Neural cell (in vitro differentiated cells): ENCODE measurements around the gene PLCB4. TPM values are rescaled to one million over a fixed set of nuclear protein-coding genes. Genes with fewer than 3 reads are reported as not detected.

Experiments
- H2AFZ ChIP-seq: fragments of 200-600, 300-800 bp; sonication (generic), shearing (Covaris generic); 2 replicates; pipeline ENCODE4 v1.6.0; 2014; ENCODE audit warnings: low read depth, mild to moderate bottlenecking, antibody characterized with exemption, low read length, moderate library complexity
- H3F3A ChIP-seq: fragments of 200-600 bp; shearing (Covaris generic); 2 replicates; pipeline ENCODE4 v1.6.1; 2016; ENCODE audit warnings: mild to moderate bottlenecking, moderate library complexity, mixed read lengths, antibody characterized with exemption, low read length; ENCODE audit not compliant: insufficient read depth, poor library complexity, severe bottlenecking
- H3K27ac ChIP-seq: fragments of 200-600, 300-800 bp; sonication (generic), shearing (Covaris generic); 2 replicates; pipeline ENCODE4 v1.5.1; 2014; ENCODE audit warnings: mild to moderate bottlenecking, low read length, moderate library complexity
- H3K27me3 ChIP-seq: fragments of 300-800, 200-600 bp; sonication (generic), shearing (Covaris generic); 2 replicates; pipeline ENCODE4 v1.6.0; 2014; ENCODE audit warnings: mild to moderate bottlenecking, low read depth, low read length, moderate library complexity; ENCODE audit not compliant: insufficient read depth
- H3K36me3 ChIP-seq: fragments of 300-800, 200-600 bp; sonication (generic), shearing (Covaris generic); 2 replicates; pipeline ENCODE4 v1.5.1; 2014; ENCODE audit warnings: mild to moderate bottlenecking, antibody characterized with exemption, low read length, moderate library complexity; ENCODE audit not compliant: insufficient read depth
- H3K4me2 ChIP-seq: fragments of 300-800, 200-600 bp; sonication (generic), shearing (Covaris generic); 2 replicates; pipeline ENCODE4 v1.6.0; 2014; ENCODE audit warnings: mild to moderate bottlenecking, low read length
- H3K4me3 ChIP-seq: fragments of 300-800, 200-600 bp; sonication (generic), shearing (Covaris generic); 2 replicates; pipeline ENCODE4 v1.5.1; 2014; ENCODE audit warnings: mild to moderate bottlenecking, low read length, moderate library complexity
- H3K79me2 ChIP-seq: fragments of 200-600 bp; shearing (Covaris generic); replicated peaks from 2 replicates; pipeline ENCODE4 v1.6.0; 2014; ENCODE audit warnings: mild to moderate bottlenecking, low read length, moderate library complexity; ENCODE audit not compliant: insufficient read depth
- H3K9ac ChIP-seq: fragments of 300-800, 200-600 bp; sonication (generic), shearing (Covaris generic); 2 replicates; pipeline ENCODE4 v1.6.1; 2016; ENCODE audit warnings: mild to moderate bottlenecking, low read length, mixed read lengths
- H3K9me2 ChIP-seq: fragments of 200-600 bp; shearing (Covaris generic); 2 replicates; pipeline ENCODE4 v1.6.1; 2016; ENCODE audit warnings: mild to moderate bottlenecking, low read length, mixed read lengths; ENCODE audit not compliant: insufficient read depth
- H3K9me3 ChIP-seq: fragments of 200-600, 300-800 bp; sonication (generic), shearing (Covaris generic); 2 replicates; pipeline ENCODE4 v1.6.1; 2016; ENCODE audit warnings: mild to moderate bottlenecking, mixed run types, low read length, moderate library complexity, mixed read lengths
- H4K20me1 ChIP-seq: fragments of 200-600 bp; shearing (Covaris generic); 2 replicates; pipeline ENCODE4 v1.6.1; 2016; ENCODE audit warnings: mild to moderate bottlenecking, mixed run types; ENCODE audit not compliant: insufficient read depth
- EP300 ChIP-seq: fragments of 450-650 bp; conservative IDR thresholded peaks from 2 replicates; pipeline ENCODE4 v1.6.1; 2014; ENCODE audit warnings: antibody characterized with exemption, mild to moderate bottlenecking, moderate library complexity; ENCODE audit not compliant: poor library complexity, severe bottlenecking
- EZH2 ChIP-seq: fragments of 200-600, 300-800 bp; shearing (Covaris generic), sonication (generic); IDR thresholded peaks from 2 replicates; pipeline ENCODE4 v1.6.1; 2014; ENCODE audit warnings: antibody characterized with exemption, low read length, borderline replicate concordance, mild to moderate bottlenecking; ENCODE audit not compliant: insufficient read depth, poor library complexity, severe bottlenecking
- MXI1 ChIP-seq: fragments of 450-650 bp; conservative IDR thresholded peaks from 2 replicates; pipeline ENCODE4 v1.6.1; 2014; ENCODE audit warnings: antibody characterized with exemption, mild to moderate bottlenecking; ENCODE audit not compliant: poor library complexity, severe bottlenecking
- POLR2AphosphoS5 ChIP-seq: IDR thresholded peaks from 2 replicates; pipeline ENCODE4 v1.6.1; 2012
- RAD21 ChIP-seq: fragments of 450-650 bp; conservative IDR thresholded peaks from 2 replicates; pipeline ENCODE4 v1.6.1; 2014; ENCODE audit warnings: antibody characterized with exemption, mild to moderate bottlenecking, moderate library complexity
- SMC3 ChIP-seq: fragments of 450-650 bp; conservative IDR thresholded peaks from 2 replicates; pipeline ENCODE4 v1.6.1; 2014; ENCODE audit warnings: antibody characterized with exemption, mild to moderate bottlenecking, moderate library complexity; ENCODE audit not compliant: poor library complexity
- TAF1 ChIP-seq: IDR thresholded peaks from 2 replicates; pipeline ENCODE4 v1.6.1; 2012; ENCODE audit warnings: low read depth
- polyA plus RNA-seq: library from polyadenylated mRNA; depleted of rRNA; stranded (reverse); fragments of >200 nt; gene quantifications from 2 replicates; pipeline ENCODE4 v1.2.3, GENCODE V29; 2014
- TF ChIP-seq, protein P1 (sequence below): fragments of 450-650 bp; IDR thresholded peaks from 2 replicates; pipeline ENCODE4 v1.5.1; 2014; ENCODE audit warnings: antibody characterized with exemption, mild to moderate bottlenecking, moderate library complexity; ENCODE audit not compliant: poor library complexity, severe bottlenecking
- TF ChIP-seq, protein P2 (sequence below): IDR thresholded peaks from 2 replicates; pipeline ENCODE4 v1.6.1; 2012; ENCODE audit warnings: borderline replicate concordance

Gene PLCB4
- polyA plus RNA-seq, 1 donor from 2014 or later, result 13.1 TPM

- Histone ChIP-seq H3K4me3 (no peak overlapping the region), H3K9me2 (no peaks in the 10 kb centered on the region), H4K20me1 (no peaks in the 10 kb centered on the region), H3K9me3 (no peaks in the 10 kb centered on the region), H3K27me3 (no peaks in the 10 kb centered on the region), H3K27ac (no peak overlapping the region), H3K4me2 (no peak overlapping the region), H3F3A (peaks cover 4% of the 10 kb centered on the region), H3K79me2 (peaks cover 13% of the 10 kb centered on the region), H3K9ac (no peak overlapping the region), H3K36me3 (no peaks in the 10 kb centered on the region), H2AFZ (no peak overlapping the region)
- TF ChIP-seq MXI1 (no peak), EP300 (no peak), SMC3 (no peak), EZH2 (no peak), POLR2AphosphoS5 (no peak)
These were observed 3.3 kb downstream of the PLCB4 start for GRCh38 chr20:9071976-9072726.

DNA sequence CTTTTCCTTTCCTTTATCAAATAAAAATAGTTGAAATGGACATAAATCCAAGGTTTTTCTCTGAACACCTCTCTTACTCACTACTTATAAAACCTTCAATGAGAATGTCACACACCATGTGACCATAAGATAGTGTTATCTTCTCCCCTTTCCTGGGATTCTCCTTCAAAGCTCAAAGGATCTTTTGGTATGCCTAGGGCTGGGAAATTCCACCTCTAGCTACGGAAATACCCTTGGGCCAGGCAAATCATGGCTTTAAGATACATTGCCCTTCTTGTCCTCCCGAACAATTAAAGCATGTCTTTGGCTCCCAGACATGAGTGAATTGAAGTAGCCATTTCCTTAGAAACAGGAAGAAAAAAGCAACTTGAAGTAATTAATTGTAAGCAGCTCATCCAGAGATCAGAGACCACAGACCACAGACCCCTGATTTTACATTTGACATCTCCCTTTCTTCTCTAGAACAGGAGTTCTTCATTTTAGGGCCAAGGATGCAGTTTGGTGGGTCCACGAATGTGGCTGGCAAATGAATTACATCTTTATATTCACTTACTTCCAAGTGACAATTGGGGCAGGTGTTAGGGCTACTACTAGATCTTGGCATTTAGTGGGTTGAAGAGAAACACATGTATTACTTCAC lies 4.1 kb downstream of the PLCB4 start:
- H3K36me3 ChIP-seq, result no peaks in the 10 kb centered on the region
- H3K4me3 ChIP-seq, result no peak overlapping the region
- no peak overlapping the region for H3K9ac ChIP-seq
- no peak overlapping the region for H3K4me2 ChIP-seq
- TF ChIP-seq, protein P1, sequence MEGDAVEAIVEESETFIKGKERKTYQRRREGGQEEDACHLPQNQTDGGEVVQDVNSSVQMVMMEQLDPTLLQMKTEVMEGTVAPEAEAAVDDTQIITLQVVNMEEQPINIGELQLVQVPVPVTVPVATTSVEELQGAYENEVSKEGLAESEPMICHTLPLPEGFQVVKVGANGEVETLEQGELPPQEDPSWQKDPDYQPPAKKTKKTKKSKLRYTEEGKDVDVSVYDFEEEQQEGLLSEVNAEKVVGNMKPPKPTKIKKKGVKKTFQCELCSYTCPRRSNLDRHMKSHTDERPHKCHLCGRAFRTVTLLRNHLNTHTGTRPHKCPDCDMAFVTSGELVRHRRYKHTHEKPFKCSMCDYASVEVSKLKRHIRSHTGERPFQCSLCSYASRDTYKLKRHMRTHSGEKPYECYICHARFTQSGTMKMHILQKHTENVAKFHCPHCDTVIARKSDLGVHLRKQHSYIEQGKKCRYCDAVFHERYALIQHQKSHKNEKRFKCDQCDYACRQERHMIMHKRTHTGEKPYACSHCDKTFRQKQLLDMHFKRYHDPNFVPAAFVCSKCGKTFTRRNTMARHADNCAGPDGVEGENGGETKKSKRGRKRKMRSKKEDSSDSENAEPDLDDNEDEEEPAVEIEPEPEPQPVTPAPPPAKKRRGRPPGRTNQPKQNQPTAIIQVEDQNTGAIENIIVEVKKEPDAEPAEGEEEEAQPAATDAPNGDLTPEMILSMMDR, result no peak
- TF ChIP-seq EZH2 (no peak), RAD21 (no peak), EP300 (no peak), TAF1 (no peak), POLR2AphosphoS5 (no peak), SMC3 (no peak)
- TF ChIP-seq, protein P2, sequence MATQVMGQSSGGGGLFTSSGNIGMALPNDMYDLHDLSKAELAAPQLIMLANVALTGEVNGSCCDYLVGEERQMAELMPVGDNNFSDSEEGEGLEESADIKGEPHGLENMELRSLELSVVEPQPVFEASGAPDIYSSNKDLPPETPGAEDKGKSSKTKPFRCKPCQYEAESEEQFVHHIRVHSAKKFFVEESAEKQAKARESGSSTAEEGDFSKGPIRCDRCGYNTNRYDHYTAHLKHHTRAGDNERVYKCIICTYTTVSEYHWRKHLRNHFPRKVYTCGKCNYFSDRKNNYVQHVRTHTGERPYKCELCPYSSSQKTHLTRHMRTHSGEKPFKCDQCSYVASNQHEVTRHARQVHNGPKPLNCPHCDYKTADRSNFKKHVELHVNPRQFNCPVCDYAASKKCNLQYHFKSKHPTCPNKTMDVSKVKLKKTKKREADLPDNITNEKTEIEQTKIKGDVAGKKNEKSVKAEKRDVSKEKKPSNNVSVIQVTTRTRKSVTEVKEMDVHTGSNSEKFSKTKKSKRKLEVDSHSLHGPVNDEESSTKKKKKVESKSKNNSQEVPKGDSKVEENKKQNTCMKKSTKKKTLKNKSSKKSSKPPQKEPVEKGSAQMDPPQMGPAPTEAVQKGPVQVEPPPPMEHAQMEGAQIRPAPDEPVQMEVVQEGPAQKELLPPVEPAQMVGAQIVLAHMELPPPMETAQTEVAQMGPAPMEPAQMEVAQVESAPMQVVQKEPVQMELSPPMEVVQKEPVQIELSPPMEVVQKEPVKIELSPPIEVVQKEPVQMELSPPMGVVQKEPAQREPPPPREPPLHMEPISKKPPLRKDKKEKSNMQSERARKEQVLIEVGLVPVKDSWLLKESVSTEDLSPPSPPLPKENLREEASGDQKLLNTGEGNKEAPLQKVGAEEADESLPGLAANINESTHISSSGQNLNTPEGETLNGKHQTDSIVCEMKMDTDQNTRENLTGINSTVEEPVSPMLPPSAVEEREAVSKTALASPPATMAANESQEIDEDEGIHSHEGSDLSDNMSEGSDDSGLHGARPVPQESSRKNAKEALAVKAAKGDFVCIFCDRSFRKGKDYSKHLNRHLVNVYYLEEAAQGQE, result no peak
- no peaks in the 10 kb centered on the region for H3K27me3 ChIP-seq
- H2AFZ ChIP-seq, result no peak overlapping the region
- H3K9me3 ChIP-seq, result no peaks in the 10 kb centered on the region
- H3F3A ChIP-seq, result peaks cover 4% of the 10 kb centered on the region
- no peaks in the 10 kb centered on the region for H4K20me1 ChIP-seq
- H3K79me2 ChIP-seq, result peaks cover 13% of the 10 kb centered on the region
- no peaks in the 10 kb centered on the region for H3K9me2 ChIP-seq
- H3K27ac ChIP-seq, result no peak overlapping the region
